HCT116 (cell line): Measurements from ENCODE around the gene SIVA1. TPM values are rescaled to one million over a fixed set of nuclear protein-coding genes. Genes with fewer than 3 reads are reported as not detected.

ENCODE experiments used
- ATAC-seq: fragments of 200-7000 bp; cut with Tn5 transposase; 2 replicates; pipeline ENCODE4 v1.9.1; 2020; ENCODE audit warnings: mild to moderate bottlenecking, moderate library complexity
- BruUV-seq: library from RNA; stranded (reverse); fragments of 400-500 nt; replicated peaks from 2 replicates; lab custom pipeline; 2021; lab: Mats Ljungman, UMichigan
- CTCF ChIA-PET: fragments of 300-600 bp; sonication (Branson Sonifier 250); formaldehyde crosslinking; loops from one replicate; lab custom pipeline; 2021; ENCODE audit warnings: antibody characterized with exemption; lab: Charles Lee
- POLR2A ChIA-PET: fragments of 300-600, 350-600 bp; sonication (Branson Sonifier 250); formaldehyde crosslinking; loops from one replicate; lab custom pipeline; 2021; ENCODE audit warnings: antibody characterized with exemption; lab: Charles Lee
- RAD21 ChIA-PET, 2 experiments: fragments of 300-600 bp; sonication (Branson Sonifier 250); formaldehyde crosslinking; loops; one replicate each; lab custom pipeline; 2023; ENCODE audit warnings: low total read pairs in 2 of 2; ENCODE audit not compliant: uncharacterized antibody in 2 of 2, unreplicated experiment in 2 of 2, low non-redundant PET in 1 of 2; lab: Charles Lee
- DNase-seq: peaks from one replicate; pipeline ENCODE4 v3.0.0-alpha.2; 2010; ENCODE audit warnings: low read depth, low spot score
- H2AFZ ChIP-seq: fragments of 200-600 bp; shearing (Covaris generic), sonication (generic); 2 replicates; pipeline ENCODE4 v1.6.1; 2017; ENCODE audit warnings: low read depth, mixed run types, mixed read lengths, antibody characterized with exemption, low read length; ENCODE audit not compliant: poor library complexity, severe bottlenecking
- H3K27ac ChIP-seq: 2 replicates; pipeline ENCODE4 v1.5.1; 2012; ENCODE audit warnings: low read depth, low read length
- H3K27me3 ChIP-seq: fragments of 200-600 bp; sonication (generic); 2 replicates; pipeline ENCODE4 v1.6.1; 2016; ENCODE audit warnings: mixed run types, low read length, mixed read lengths; ENCODE audit not compliant: insufficient read depth
- H3K36me3 ChIP-seq, 2 experiments: fragments of 200-500 bp in 1 of 2; fragments of 200-600 bp in 1 of 2; sonication (Bioruptor generic) in 1 of 2; sonication (generic) in 1 of 2; 2 replicates each; pipeline versions ENCODE4 v1.5.1 to v1.6.1; 2014 to 2016; ENCODE audit warnings: low read length in 2 of 2, inconsistent platforms in 1 of 2, mixed read lengths in 1 of 2, mixed run types in 1 of 2; ENCODE audit not compliant: insufficient read depth in 2 of 2, control insufficient read depth in 1 of 2
- H3K4me1 ChIP-seq, 2 experiments: fragments of 200-600 bp in 1 of 2; sonication (generic) in 1 of 2; 2 replicates each; pipeline versions ENCODE4 v1.5.1 to v1.6.1; 2012 to 2017; ENCODE audit warnings: low read length in 2 of 2, inconsistent platforms in 1 of 2, mild to moderate bottlenecking in 1 of 2, mixed read lengths in 1 of 2, mixed run types in 1 of 2, moderate library complexity in 1 of 2; ENCODE audit not compliant: insufficient read depth in 2 of 2, control insufficient read depth in 1 of 2
- H3K4me2 ChIP-seq: fragments of 200-600 bp; sonication (generic); 2 replicates; pipeline ENCODE4 v1.6.1; 2017; ENCODE audit warnings: mixed run types, low read length, mixed read lengths
- H3K4me3 ChIP-seq, 2 experiments: fragments of 200-600 bp in 1 of 2; sonication (generic) in 1 of 2; replicated peaks in 1 of 2; 2 replicates each; pipeline ENCODE4 v1.5.1; 2011 to 2016; ENCODE audit warnings: low read length in 2 of 2, control low read depth in 1 of 2, low read depth in 1 of 2, mild to moderate bottlenecking in 1 of 2, mixed read lengths in 1 of 2, mixed run types in 1 of 2
- H3K79me2 ChIP-seq: fragments of 200-600 bp; sonication (generic); 2 replicates; pipeline ENCODE4 v1.6.1; 2017; ENCODE audit warnings: mild to moderate bottlenecking, mixed run types, low read length, moderate library complexity, mixed read lengths; ENCODE audit not compliant: insufficient read depth
- H3K9ac ChIP-seq: fragments of 200-600 bp; sonication (generic); 2 replicates; pipeline ENCODE4 v1.6.1; 2016; ENCODE audit warnings: low read length, mixed read lengths
- H3K9me2 ChIP-seq: fragments of 200-600 bp; sonication (generic), shearing (Covaris generic); 2 replicates; pipeline ENCODE4 v1.6.1; 2017; ENCODE audit warnings: mixed run types, mild to moderate bottlenecking, moderate library complexity; ENCODE audit not compliant: insufficient read depth
- H3K9me3 ChIP-seq, 2 experiments: fragments of 200-500 bp in 1 of 2; fragments of 200-600 bp in 1 of 2; sonication (Bioruptor generic) in 1 of 2; sonication (generic) in 1 of 2; 2 replicates each; pipeline ENCODE4 v1.6.1; 2014 to 2017; ENCODE audit warnings: low read length in 2 of 2, mixed read lengths in 2 of 2, inconsistent platforms in 1 of 2, low read depth in 1 of 2, mild to moderate bottlenecking in 1 of 2, mixed run types in 1 of 2, moderate library complexity in 1 of 2; ENCODE audit not compliant: control insufficient read depth in 1 of 2, insufficient read depth in 1 of 2
- H4K20me1 ChIP-seq: fragments of 200-600 bp; sonication (generic), shearing (Covaris generic); 2 replicates; pipeline ENCODE4 v1.6.1; 2017; ENCODE audit warnings: mixed run types, mild to moderate bottlenecking, moderate library complexity; ENCODE audit not compliant: insufficient read depth
- EZH2phosphoT487 ChIP-seq: fragments of 200-600 bp; IDR thresholded peaks from 2 replicates; pipeline ENCODE4 v1.6.1; 2018; ENCODE audit warnings: antibody characterized with exemption, borderline replicate concordance
- JUND ChIP-seq: IDR thresholded peaks from 2 replicates; pipeline ENCODE4 v1.6.1; 2012
- POLR2A ChIP-seq: IDR thresholded peaks from 2 replicates; pipeline ENCODE4 v1.7.0; 2011; ENCODE audit warnings: borderline replicate concordance; ENCODE audit not compliant: insufficient read depth, insufficient read length; ENCODE audit errors: extremely low read depth
- POLR2AphosphoS5 ChIP-seq: IDR thresholded peaks from 2 replicates; pipeline ENCODE4 v1.6.1; 2011; ENCODE audit warnings: mild to moderate bottlenecking, low read depth, low read length, moderate library complexity
- ZFX ChIP-seq: fragments of 450-650 bp; IDR thresholded peaks from 2 replicates; pipeline ENCODE4 v1.6.1; 2017
- intact Hi-C: fragments of 100-400 bp; cut with micrococcal nuclease; formaldehyde crosslinking; loops from 2 replicates; pipeline ENCODE4 v1.10.0; 2022
- total RNA-seq: library from RNA; stranded (reverse); gene quantifications from one replicate; pipeline ENCODE4 v1.2.1, GENCODE V29; 2021; ENCODE audit not compliant: unreplicated experiment

SIVA1 gene
- total RNA-seq, 1 experiment from 2014 or later = 141 TPM

- Histone ChIP-seq H3K27me3 (no peaks in the 10 kb centered on the region), H3K9me2 (no peaks in the 10 kb centered on the region), H3K9me3 (no peaks in the 10 kb centered on the region), H3K79me2 (peaks cover 45% of the 10 kb centered on the region), H3K4me2 (peak within 1 kb of the TSS; percentile 95), H3K27ac (peak within 1 kb of the TSS; percentile 93), H3K4me1 (peaks cover 26 to 47% of the 10 kb centered on the region in 2 experiments), H3K9ac (peak within 1 kb of the TSS; percentile 68), H3K36me3 (peaks cover 5 to 8% of the 10 kb centered on the region in 2 experiments), H2AFZ (no peak within 1 kb of the TSS), H3K4me3 (peak within 1 kb of the TSS; percentile 65 to 88), H4K20me1 (no peaks in the 10 kb centered on the region)
- DNase-seq (no peak), ATAC-seq (peak; percentile 40)
- CTCF ChIA-PET = no interaction called here
- POLR2A ChIA-PET = no interaction called here
- intact Hi-C loops = no loop called here
- no TSS peak for BruUV-seq
- RAD21 ChIA-PET = no interaction called here
- no peak for TF ChIP-seq EZH2phosphoT487
- TF ChIP-seq ZFX = peak; percentile 90
Observed at GRCh38 chr14:104794993-104795780, 42.2 kb downstream of the SIVA1 start, which contains the start of gene AKT1. TSS of gene AKT1 (minus strand) at chr14:104795748. CDS start at chr14:104792643, 3,105 bp downstream.

DNA sequence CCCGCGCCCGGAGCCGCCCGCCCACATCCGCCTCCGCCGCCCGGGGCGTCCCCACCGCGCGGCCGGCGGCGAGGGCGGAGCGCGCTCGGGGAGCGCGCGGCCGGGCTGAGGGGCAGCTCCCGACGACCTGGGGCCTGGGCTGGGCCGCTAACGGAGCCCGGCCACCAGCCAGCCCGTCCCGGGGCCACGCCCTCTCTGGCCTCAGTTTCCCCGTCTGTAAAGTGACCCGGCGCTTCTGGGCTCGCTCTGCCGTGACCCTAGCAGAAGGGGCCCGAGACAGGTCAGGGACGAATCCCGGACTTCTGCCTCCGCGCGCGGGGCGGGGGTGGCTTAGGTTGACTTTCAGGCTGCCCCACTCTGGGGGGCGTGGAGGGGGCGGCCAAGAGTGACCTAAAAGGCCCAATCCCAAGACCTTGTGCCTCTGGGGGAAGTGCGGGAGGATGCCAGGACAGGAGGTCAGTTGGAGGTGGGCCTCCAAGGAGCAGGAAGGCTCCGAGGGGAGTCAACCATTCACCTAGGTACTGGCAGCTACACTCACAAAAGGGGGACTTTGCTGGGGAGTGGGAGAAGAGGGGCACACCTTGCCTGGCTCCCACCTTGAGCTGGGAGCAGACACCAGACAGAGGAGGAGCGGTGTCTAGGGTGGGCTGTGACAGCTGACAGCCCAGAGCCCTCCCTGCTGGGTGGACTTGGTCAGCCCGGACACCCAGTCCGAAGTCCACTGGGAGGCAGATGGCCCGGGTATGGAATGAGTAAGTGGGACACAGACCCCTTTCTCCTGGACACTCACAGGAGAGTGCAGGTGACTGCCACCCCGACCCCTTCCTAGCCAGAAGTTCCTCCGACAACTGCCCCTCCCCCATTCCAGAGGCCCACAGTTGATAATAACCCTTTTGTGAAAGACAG lies 43.1 kb downstream of the SIVA1 start:
- ATAC-seq = peak; percentile 66
- H3K27ac ChIP-seq = peak overlapping the region; percentile 74; the same call in 1 of the 2 replicates

More for the DNA sequence above, 43.1 kb downstream of the SIVA1 start:
- intact Hi-C loops = no loop called here
- Histone ChIP-seq H3K4me1 (peaks cover 26 to 48% of the 10 kb centered on the region in 2 experiments), H3K79me2 (peaks cover 40% of the 10 kb centered on the region), H3K9me3 (no peaks in the 10 kb centered on the region), H3K9me2 (no peaks in the 10 kb centered on the region), H3K36me3 (peaks cover 3 to 6% of the 10 kb centered on the region in 2 experiments; a peak in 3 of 4 replicates), H3K27me3 (no peaks in the 10 kb centered on the region), H3K4me2 (peak overlapping the region; percentile 95), H3K4me3 (peak overlapping the region; percentile 45 to 61), H2AFZ (no peak overlapping the region), H3K9ac (peak overlapping the region; percentile 61), H4K20me1 (no peaks in the 10 kb centered on the region)
- ChIA-PET POLR2A (no interaction called here), RAD21 (interaction anchor here in 1 of 2 experiments (0.6 kb wide), 1 partner anchor 30 kb away, joined by 3 read pairs; no protein-coding TSS in a partner anchor), CTCF (no interaction called here)
- no peak for DNase-seq
- peak; percentile 57 for TF ChIP-seq POLR2A
- TF ChIP-seq POLR2AphosphoS5 = peak; percentile 69
- TF ChIP-seq JUND = no peak
- no TSS peak for BruUV-seq
